VCaP (cell line): ENCODE measurements around the gene HBZ.

Source experiments
- H3K27ac ChIP-seq: fragments of 450-650 bp; 2 replicates; pipeline ENCODE4 v1.5.1; 2017
- CTCF ChIP-seq: fragments of 450-650 bp; conservative IDR thresholded peaks from 2 replicates; pipeline ENCODE4 v1.5.1; 2017; ENCODE audit warnings: mild to moderate bottlenecking, moderate library complexity

HBZ gene

GRCh38 chr16:125011-125410 is 27.4 kb upstream of the HBZ start:
- no peak for TF ChIP-seq CTCF
- no peak overlapping the region for H3K27ac ChIP-seq

DNA sequence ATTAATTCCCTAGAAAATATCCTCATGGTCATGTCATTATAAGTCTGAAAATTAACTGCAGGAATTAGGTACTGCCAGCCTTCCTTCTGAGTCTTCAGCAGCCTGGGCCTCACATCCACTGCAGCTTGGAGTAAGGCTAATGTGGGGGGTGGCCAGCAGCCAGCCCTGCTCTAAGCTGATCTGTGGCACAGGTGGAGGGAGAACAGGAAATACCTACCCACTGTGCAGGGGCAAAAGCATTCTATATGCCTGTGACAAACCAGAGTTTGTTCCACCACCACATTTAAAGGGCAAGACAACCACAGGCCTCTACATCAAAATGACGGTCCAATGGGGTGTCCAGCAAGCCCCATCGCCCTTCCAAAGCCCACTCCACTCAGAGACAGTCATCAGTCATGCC is 23.4 kb upstream of the HBZ start:
- no peak for TF ChIP-seq CTCF
- H3K27ac ChIP-seq, result no peak overlapping the region

DNA sequence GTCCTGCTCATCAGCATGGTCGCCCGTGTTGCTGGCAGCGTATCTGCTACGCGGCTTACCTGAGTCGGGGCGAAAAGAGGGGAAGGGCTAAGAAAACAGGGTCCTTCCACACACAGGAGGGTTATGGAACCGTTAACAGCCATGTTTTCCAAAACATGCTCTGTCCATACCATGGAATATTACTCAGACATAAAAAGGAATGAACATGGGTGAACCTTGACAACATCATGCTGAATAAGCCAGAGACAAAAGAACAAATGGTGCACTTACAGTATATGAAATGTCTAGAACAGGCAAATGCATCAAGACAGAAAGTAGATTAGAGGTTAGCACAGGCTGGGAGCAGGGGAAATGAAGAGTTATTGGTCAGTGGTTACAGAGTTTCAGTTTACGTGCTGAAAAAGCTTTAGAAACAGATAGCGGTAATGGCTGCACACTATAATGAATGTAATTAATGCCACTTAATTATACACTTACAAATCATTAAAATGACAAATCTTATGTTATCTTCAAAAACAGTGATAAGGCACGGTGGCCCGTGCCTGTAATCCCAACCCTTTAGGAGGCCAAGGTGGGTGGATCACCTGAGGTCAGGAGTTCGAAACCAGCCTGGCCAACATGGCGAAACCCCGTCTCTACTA is 21.8 kb upstream of the HBZ start:
- no peak for TF ChIP-seq CTCF
- no peak overlapping the region for H3K27ac ChIP-seq

DNA sequence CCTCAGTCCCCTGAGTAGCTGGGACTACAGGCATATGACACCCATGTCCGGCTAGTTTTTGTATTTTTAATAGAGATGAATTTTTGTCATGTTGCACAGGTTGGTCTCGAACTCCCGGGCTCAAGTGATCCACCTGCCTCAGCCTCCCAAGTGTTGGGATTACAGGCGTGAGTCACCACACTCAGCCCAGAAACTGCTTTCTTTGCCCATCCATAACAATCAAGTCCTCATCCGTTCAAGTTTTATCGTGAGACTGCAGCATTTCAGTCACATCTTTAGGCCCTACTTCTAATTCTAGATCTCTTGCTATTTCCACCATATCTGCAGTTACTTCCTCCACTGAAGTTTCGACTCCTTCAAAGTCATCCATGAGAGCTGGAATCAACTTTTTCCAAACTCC is 20.3 kb upstream of the HBZ start:
- H3K27ac ChIP-seq, result no peak overlapping the region

DNA sequence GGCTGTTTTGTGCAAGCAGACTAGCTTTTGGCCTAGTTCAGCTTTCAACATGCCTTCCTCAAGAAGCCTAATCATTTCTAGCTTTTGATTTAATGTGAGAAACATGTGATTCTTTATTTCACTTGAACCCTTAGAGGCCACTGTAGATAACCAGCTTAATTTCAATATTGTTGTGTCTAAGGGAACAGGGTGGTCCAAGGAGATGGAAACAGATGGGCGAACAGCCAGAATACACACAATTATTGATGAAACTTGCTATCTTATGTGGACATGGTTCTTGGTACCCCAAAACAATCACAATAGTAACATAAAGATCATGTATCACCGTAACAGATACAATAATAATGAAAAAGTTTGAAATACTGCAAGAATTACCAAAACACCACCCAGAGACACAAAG is 18.7 kb upstream of the HBZ start:
- TF ChIP-seq CTCF, result no peak
- no peak overlapping the region for H3K27ac ChIP-seq

More for the DNA sequence above, 20.3 kb upstream of the HBZ start:
- TF ChIP-seq CTCF, result no peak

- H3K27ac ChIP-seq, result peak overlapping the region; percentile 73; the same call in 1 of the 2 replicates
- no peak for TF ChIP-seq CTCF
Measured at GRCh38 chr16:138049-138417, 14.4 kb upstream of the HBZ start.

DNA sequence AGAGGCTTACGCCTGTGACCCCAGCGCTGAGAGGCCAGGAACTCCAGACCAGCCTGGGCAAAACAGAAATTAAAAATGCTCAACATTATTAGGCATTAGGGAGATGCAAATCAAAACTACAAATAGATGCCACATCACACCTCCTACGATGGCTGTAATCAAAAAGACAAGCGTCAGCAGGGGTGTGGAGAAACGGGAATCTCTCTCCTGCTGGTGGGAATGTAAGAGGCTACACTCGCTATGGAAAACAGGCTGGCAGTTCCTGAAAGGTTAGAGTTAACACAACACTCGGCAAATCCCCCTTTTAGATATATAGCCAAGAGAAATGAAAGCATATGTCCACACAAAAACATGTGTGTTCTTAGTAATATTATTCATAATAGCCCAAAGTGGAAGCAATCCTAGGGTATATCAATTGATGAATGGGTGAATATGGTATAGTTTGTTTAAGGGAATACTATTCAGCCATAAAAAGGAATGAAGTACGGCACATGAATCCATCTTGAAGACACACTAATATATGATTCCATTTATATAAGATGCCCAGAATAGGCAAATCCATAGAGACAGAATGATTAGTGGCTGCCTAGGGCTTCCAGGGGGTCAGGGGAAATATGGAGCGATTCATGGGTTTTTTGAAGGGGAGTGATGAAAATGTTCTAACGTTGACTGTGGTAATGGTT is 12.1 kb upstream of the HBZ start:
- TF ChIP-seq CTCF, result no peak
- no peak overlapping the region for H3K27ac ChIP-seq
